ENCODE data around the gene HERC4. TPM values are rescaled to one million over a fixed set of nuclear protein-coding genes. Genes with fewer than 3 reads are reported as not detected.
"Not testable (repeated sequence)": the region's sequence is repeated elsewhere in the genome, so short reads cannot be mapped to it uniquely, and the experiment has no call there.

Gene HERC4
- total RNA-seq, 1 donor from 2014 or later = 59.1 TPM

DNA sequence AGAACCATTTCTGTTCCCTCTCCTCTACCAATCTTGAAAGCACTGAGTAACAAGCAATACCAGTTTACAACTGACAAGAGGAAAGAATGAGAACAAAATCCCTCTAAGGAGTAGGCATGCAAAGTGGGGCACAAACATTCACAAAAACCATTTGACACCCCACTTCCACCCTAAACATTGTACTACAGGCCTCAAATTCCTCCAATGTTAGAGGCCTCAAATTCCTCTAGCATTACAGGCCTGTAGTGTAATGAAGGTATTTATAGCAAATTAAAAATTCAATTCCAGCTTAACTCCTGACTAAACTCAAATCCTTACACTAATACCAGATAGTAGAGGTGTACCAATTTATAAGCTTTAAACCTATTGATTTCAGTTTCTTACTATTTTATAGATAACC is 105.2 kb downstream of the HERC4 start:
- DNase-seq (ENCODE audit: low spot score) = no peak

DNA sequence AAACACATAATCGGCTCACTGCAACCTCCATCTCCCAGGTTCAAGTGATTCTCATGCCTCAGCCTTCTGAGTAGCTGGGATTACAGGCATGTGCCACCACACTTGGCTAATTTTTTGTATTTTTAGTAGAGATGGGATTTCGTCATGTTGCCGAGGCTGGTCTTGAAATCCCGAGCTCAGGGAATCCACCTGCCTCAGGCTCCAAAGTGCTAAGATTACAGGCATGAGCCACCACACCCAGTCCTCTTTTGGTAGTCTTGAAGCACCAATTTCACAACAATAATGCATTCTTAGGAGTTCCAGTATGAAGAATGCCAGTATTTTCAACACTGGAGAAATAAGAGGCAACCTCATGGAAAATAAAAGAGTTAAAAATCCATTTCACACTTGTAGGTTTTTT is 109.0 kb downstream of the HERC4 start:
- DNase-seq (ENCODE audit: low spot score) = not testable (repeated sequence)

DNA sequence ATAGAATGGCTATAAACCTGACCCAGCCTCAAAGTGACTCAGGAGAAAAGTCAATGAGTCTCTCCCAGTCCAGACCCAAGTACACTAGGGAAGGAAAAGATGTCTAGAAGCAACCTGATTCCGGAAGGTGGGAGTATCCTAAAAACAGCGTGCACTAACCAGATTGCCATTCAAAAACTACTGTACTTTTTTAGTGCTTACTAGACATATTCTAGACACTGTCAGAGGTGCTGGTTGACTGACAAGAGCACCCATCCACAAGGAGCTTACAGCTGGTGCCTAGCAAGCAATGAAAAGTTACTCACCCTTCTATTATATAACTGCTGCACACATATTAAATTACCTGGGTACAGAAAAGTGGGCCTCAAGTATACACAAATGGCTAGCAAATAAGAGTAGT is 109.6 kb downstream of the HERC4 start:
- no peak for DNase-seq (ENCODE audit: low spot score)

DNA sequence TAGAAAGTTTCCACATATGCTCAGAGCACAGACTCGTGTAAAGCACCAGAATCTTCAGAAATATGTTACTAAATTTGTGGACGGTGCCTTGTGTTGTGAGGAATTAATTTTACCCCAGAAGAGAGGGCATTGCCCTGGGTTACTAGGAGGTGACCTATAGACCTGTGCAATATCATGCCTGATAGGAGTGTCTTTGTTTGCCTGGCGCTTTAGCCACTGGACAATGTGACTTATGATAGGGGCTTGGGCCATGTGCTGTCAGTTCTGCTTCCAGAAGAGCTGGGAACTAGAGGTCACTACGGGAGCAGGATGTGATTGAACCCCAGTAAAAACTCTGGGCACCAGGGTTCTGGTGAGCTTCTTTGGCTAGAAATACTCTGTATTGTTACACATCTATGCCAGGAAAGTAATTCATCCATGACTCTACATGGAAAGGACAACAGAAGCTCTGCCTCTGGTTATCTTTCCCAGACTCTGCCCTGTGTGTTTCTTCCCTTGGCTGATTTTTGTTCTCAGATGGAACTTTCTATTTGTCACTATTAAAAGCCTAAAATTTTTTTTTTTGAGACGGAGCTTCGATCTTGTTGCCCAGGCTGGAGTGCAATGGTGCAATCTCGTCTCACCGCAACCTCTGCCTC is 115.1 kb downstream of the HERC4 start:
- DNase-seq (ENCODE audit: low spot score) = no peak

DNA sequence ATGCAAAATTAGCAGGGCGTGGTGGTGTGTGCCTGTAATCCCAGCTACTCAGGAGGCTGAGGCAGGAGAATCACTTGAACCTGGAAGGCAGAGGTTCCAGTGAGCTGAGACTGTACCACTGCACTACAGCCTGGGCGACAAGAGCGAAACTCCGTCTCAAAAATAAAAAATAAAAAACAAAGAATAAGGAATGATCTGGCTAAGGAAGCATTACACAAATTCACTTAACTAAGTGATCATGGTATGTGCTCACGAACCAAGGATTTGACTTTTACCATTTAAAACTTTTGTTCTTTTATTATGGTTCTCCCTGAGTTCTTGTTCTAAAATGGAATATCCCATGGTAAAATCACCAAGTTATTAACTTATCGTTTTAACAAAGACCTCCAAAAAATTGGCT is 119.5 kb downstream of the HERC4 start:
- DNase-seq (ENCODE audit: low spot score) = no peak

DNA sequence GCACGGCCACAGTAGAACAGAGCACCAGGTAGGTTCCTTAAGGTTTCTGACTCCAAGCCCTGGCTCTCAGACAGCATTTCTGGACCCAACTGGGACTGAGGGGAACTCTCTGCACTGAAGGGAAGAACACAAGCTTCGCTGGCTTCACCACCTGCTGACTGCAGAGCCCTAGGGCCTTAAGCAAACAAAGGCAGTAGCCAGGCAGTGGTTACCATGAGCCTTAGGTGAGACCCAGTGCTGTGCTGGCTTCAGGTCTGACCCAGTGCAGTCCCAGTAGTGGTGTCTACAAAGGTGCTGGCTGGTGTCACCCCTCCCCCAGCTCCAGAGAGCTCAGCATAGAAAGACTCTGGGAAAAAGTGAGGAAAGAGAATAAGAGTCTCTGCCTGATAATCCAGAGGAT is 131.2 kb downstream of the HERC4 start:
- DNase-seq (ENCODE audit: low spot score) = no peak

DNA sequence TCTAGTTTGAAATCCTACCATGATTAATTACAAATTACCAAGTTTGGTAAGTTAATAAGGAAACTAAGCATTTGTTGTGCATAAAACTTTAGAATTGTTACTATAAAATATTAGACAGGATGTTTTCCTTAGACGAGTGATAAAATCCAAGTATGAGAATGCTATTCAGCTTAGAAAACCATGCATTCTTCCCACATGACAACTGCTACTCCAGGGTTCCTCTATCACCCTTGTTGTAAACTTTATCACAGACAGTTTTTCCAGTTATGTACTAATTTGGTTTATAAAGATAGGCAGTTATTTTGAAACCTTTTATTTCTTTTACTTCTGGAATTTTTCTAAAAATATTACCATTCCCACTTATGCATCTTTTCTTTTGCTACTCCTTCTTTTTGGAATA is 138.7 kb downstream of the HERC4 start:
- no peak for DNase-seq (ENCODE audit: low spot score)

DNA sequence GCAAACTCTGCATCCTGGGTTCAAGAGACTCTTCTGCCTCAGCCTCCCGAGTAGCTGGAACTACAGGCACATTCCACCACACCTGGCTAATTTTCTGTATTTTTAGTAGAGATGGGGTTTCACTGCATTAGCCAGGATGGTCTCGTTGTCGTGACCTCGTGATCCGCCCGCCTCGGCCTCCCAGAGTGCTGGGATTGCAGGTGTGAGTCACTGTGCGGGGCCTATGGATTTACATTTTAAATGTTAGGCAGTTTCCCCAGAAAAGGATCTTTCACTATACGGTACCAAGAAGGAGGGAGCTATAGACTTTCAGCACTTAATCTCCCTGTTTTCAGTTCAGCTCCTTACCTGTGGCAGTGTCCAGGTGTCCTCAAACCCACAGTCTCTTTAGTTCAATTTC is 139.9 kb downstream of the HERC4 start:
- no peak for DNase-seq (ENCODE audit: low spot score)

DNA sequence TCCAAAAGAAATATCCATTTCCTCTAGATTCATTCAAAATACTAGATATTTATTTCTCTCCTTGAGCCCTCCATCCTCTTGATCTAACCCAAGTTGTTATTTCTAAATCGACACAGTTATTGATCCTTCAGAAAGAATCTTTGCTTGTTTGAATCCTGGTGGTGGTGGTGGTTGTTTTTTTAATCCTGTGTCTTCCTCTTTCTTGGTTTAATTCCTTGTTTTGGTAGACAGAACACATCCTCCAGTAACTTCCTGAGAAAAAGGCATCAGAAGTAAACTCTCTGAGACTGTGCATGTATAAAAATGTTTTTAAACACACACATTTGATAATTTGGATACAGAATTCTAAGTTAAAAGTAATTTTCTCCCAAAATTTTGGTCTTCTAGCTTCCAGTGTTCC is 140.7 kb downstream of the HERC4 start:
- no peak for DNase-seq (ENCODE audit: low spot score)

DNA sequence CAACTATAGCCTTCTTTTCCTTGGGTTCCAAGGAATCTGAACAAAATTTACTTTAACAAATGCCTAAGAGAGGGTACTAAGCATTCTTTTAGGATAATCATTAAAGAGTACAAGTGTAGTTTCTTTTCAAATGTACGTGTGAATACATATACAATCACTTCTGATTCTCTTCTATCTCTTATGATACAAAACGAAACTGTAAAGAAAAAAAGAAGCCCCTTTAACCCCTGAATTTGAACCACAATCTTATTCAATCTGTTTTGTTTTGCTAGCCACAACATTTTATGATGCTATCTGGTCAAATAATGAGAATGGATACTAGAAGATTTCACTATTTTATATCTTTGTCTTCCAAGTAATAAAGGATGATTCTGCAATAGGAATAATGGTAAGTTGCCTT is 141.9 kb downstream of the HERC4 start:
- no peak for DNase-seq (ENCODE audit: low spot score)

DNA sequence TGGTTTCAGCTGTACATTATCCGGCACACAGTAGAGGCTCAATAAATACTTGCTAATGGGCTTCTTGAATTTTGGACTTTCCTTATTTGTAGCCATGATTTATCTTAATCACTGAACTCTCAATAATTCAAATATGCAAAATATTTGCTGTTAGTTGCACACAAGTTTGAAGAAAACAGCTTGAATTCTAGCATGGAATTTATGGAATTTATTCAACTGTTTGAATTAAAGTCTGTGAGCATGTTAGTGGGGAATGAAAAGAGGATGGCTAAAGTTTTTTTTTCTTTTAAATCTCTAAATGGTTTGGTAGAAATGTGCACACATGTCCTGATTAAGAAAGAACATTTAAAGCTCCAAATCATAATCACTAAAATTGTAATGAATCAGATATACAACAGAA is 148.1 kb downstream of the HERC4 start:
- no peak for DNase-seq (ENCODE audit: low spot score)

DNA sequence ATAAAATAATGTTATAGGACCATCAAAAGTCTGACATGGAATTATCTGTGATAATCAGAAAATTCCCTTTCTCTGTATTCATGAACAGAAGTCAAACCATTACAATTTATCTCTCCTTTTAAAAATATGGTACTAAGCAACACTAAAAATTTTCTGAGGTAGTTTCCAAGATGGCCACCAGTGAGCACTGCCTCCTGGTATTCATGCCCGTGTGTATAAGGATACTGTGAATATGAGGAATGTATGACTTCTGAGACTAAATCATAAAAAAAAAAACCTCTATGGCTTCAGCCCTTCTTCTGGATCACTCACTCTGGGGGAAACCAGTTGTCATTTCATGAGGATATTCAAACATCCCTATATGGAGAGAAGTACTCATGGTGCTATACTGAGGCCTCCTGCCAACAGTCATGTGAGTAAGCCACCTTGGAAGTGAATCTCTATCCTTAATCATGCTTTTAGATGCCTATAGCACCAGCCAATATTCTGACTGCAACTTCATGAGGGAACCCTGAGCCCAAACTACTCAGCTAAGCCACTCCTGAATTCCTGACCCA is 149.6 kb downstream of the HERC4 start:
- no peak for DNase-seq (ENCODE audit: low spot score)

DNA sequence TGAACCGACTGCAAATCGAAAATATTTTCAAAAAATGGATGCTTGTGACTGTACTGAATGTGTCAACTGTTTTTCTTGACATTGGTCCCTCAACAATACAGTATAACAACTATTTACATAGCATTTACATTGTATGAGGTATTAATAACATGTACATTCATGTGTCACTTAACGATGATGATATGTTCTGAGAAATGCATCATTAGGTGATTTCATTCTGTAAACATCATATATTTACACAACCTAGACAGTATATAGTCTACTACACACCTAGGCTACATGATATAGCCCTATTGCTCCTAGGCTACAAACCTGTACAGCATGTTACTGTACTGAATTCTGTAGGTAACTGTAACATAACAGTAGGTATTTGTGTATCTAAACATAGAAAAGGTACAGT is 150.9 kb downstream of the HERC4 start:
- DNase-seq (ENCODE audit: low spot score) = no peak

DNA sequence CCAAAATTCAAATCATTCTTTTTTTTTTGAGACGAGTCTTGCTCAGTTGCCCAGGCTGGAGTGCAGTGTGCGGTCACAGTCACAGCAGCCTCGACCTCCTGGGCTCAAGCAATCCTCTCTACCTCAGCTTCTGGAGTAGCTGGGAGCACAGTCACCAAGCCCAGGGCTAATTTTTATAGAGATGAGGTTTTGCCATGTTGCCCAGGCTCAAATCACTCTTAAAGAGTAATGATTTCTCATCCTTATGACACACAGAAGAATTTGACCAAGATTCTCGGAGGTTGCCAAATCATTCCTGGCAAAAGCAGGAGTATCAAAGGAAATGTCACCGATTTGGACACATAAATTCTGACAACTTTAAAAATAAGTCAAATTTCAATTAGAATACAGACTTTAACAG is 151.5 kb downstream of the HERC4 start:
- no peak for DNase-seq (ENCODE audit: low spot score)

DNA sequence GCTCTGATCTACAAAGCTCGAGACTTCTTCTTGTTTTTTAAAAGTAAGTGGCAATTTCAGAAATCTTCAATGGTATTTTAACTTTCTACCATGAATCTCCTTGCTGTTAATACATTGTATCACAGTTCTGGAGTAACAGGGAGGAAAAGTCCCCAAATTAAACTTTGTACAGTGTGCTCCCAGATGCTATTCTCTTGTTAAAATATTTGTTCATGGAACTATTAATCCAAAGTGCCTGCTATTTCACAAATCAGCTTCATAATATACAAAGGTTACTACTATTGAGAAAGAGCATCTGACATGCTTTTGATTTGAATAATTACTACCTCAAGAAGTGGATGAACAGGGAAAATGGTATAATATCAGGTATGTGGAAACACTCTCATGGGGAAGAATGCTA is 154.0 kb downstream of the HERC4 start:
- no peak for DNase-seq (ENCODE audit: low spot score)

DNA sequence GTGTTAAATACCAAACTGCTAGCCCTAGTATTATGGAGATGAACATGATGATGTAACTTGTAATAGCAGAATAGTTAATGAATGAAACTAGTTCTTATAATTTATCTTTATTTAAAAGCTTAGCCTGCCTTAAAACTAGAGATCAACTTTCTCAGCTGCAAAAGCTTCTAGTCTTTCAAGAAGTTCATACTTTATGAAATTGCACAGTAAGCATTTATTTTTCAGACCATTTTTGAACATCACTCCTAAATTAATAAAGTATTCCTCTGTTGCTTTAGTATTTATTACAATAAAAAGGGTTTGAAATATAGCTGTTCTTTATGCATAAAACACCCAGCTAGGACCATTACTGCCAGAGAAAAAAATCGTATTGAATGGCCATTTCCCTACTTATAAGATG is 157.4 kb downstream of the HERC4 start:
- DNase-seq (ENCODE audit: low spot score) = no peak

DNA sequence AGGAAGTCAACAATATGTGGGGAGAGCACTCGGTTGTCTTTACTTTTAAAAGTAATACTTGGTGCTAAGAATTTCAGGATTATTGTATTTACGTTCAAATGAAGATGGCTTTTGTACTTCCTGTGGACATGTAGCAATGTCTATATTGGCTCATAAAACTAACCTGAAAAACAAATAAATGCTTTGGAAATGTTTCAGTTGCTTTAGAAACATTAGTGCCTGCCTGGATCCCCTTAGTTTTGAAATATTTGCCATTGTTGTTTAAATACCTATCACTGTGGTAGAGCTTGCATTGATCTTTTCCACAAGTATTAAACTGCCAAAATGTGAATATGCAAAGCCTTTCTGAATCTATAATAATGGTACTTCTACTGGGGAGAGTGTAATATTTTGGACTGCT is 157.9 kb downstream of the HERC4 start:
- DNase-seq (ENCODE audit: low spot score) = no peak

DNA sequence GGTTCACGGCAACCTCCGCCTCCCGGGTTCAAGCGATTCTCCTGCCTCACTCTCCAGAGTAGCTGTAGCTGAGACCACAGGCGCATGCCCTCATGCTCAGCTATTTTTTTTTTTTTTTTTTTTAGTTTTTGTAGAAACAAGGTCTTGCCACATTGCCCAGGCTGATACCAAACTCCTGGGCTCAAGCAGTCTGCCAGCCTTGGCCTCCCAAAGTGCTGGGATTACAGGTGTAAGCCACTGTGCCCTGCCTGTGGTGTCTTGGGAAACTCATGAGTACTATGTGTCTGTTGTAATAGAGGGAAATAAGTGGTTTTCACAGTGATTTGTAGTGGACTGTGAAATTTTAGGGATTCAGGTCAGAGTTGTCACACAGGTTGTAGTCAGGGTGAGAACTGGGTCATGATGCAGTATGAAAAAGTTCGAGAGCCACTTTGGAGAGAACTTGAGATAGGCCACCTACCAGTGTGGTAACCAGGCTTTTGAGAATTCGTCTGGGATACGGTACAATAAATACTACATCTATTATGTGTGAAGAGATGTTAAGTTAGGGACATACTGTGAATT is 160.2 kb downstream of the HERC4 start:
- no peak for DNase-seq (ENCODE audit: low spot score)

DNA sequence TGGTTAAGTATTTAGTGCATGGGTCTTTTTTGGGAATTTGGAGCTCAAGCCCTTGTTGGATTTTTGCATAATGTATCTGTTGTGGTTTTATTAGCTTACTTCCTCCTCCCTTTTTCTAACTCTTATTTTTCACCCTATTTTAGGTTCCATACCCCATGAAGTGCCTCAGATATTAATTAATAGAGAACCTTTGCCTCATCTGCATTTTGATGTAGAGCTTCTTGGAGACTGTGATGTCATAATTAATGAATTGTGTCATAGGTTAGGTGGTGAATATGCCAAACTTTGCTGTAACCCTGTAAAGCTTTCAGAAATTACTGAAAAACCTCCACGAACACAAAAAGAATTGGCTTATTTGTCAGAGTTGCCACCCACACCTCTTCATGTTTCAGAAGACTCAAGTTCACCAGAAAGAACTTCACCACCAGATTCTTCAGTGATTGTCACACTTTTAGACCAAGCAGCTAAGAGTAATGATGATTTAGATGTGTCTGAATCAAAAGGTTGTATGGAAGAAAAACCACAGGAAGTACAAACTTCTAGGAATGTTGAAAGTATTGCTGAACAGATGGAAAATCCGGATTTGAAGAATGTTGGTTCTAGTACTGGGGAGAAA is 162.6 kb downstream of the HERC4 start:
- DNase-seq (ENCODE audit: low spot score) = no peak

DNA sequence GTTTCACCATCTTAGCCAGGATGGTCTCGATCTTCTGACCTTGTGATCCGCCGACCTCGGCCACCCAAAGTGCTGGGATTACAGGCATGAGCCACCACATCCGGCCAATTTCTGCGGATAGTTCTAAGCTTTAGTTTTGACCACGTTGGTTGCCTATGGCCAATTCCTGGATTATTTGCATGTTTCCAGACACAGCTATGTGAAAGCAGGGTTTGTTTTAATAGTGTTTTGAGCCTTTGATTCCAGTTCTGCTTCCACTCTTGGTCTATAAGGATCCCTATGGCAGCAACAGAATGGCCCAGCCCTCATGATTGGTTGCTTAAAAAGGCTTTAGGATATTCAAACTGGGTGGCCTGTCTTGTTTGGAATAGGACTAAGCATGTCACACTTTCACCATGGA is 171.5 kb downstream of the HERC4 start:
- DNase-seq (ENCODE audit: low spot score) = no peak

DNA sequence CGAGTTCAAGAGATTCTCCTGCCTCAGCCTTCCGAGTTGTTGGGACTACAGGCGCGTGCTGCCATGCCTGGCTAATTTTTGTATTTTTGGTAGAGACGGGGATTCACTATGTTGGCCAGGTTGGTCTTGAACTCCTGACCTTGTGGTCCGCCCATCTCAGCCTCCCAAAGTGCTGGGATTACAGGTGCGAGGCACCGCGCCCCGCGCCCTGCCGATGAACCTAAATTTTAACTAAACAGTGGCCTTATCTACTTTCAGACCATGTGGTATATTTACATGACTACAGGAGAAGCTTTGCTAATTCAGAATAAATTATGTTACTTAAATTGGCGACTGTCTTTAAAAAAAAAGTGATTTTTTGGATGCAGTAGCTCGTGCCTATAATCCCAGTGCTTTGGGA is 181.4 kb downstream of the HERC4 start:
- DNase-seq (ENCODE audit: low spot score) = no peak

DNA sequence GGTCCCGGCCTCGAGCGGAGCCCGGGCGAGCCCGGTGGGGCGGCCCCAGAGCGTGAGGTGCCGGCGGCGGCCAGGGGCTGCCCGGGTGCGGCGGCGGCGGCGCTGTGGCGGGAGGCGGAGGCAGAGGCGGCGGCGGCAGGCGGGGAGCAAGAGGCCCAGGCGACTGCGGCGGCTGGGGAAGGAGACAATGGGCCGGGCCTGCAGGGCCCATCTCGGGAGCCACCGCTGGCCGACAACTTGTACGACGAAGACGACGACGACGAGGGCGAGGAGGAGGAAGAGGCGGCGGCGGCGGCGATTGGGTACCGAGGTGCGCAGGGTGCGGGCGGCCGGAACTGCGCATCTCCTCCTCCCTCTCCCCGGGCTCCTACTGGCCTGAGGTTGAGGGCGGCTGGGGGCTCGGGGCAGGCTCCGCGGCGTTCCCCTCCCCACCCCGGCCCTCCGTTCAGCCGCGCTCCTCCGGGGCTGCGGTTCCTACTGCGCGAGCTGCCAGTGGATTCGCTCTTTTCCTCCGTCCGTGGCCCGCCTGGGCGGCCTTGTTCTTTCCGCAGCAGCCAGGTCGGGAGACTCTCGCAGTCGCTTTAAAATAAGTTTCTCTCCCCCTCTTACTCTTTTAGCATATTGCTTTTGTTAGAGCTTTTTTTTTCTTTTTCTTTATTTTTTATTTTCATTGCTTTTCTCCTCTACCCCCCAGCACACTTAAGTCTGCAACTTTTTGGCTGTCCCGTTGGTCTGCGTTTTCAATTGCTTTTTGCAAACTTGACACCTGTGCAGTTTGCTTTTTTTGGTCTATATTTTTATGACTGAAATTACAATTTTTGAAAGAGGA is 190.0 kb downstream of the HERC4 start:
- DNase-seq (ENCODE audit: low spot score) = peak; percentile 93

Measured in mesenteric fat pad (tissue), 1 donor.